HG02610 (cell line): ENCODE data around the gene PARVB.
"Not testable (repeated sequence)": the region's sequence is repeated elsewhere in the genome, so short reads cannot be mapped to it uniquely, and the experiment has no call there.

ENCODE experiments used
- ATAC-seq: cut with Tn5 transposase; IDR thresholded peaks from one replicate; pipeline ENCODE4 v1.9.1; 2021; ENCODE audit warnings: mild to moderate bottlenecking, moderate library complexity; ENCODE audit not compliant: unreplicated experiment

PARVB gene

GRCh38 chr22:43996981-43997265 lies 27.2 kb upstream of the PARVB start:
- ATAC-seq: no peak

- ATAC-seq: no peak
These were observed 25.3 kb upstream of the PARVB start for GRCh38 chr22:43998679-43999264.

GRCh38 chr22:43999378-43999777 lies 24.7 kb upstream of the PARVB start:
- ATAC-seq: no peak

GRCh38 chr22:44000123-44000522 lies 24.0 kb upstream of the PARVB start:
- no peak for ATAC-seq

- ATAC-seq: no peak
These were observed 22.6 kb upstream of the PARVB start for GRCh38 chr22:44001521-44001920.

- no peak for ATAC-seq
These were observed 21.8 kb upstream of the PARVB start for GRCh38 chr22:44002324-44002723.

- ATAC-seq: no peak
These were observed 21.1 kb upstream of the PARVB start for GRCh38 chr22:44002997-44003396.

- no peak for ATAC-seq
These were observed 20.5 kb upstream of the PARVB start for GRCh38 chr22:44003405-44004103.

GRCh38 chr22:44004104-44004460 lies 20.0 kb upstream of the PARVB start:
- no peak for ATAC-seq

- no peak for ATAC-seq
These were observed 18.6 kb upstream of the PARVB start for GRCh38 chr22:44005524-44005923.

GRCh38 chr22:44012162-44012561 lies 11.9 kb upstream of the PARVB start:
- ATAC-seq: no peak

- no peak for ATAC-seq
These were observed 11.5 kb upstream of the PARVB start for GRCh38 chr22:44012591-44012990.

- no peak for ATAC-seq
These were observed 9.9 kb upstream of the PARVB start for GRCh38 chr22:44014241-44014640.

GRCh38 chr22:44016586-44016985 lies 7.5 kb upstream of the PARVB start:
- ATAC-seq: not testable (repeated sequence)

GRCh38 chr22:44018594-44018993 lies 5.5 kb upstream of the PARVB start:
- no peak for ATAC-seq

- ATAC-seq: no peak
These were observed 4.7 kb upstream of the PARVB start for GRCh38 chr22:44019416-44019815.

- ATAC-seq: no peak
These were observed 4.3 kb upstream of the PARVB start for GRCh38 chr22:44019846-44020245.

GRCh38 chr22:44020981-44021380 lies 3.1 kb upstream of the PARVB start:
- ATAC-seq: no peak

- ATAC-seq: peak; percentile 26
These were observed 456 bp upstream of the PARVB start for GRCh38 chr22:44023404-44024287.

GRCh38 chr22:44025171-44026065 lies 1.3 kb downstream of the PARVB start:
- peak; percentile 46 for ATAC-seq

GRCh38 chr22:44026066-44026629 lies 2.0 kb downstream of the PARVB start:
- ATAC-seq: no peak
